ENCODE data around the gene SGCD.

DNA sequence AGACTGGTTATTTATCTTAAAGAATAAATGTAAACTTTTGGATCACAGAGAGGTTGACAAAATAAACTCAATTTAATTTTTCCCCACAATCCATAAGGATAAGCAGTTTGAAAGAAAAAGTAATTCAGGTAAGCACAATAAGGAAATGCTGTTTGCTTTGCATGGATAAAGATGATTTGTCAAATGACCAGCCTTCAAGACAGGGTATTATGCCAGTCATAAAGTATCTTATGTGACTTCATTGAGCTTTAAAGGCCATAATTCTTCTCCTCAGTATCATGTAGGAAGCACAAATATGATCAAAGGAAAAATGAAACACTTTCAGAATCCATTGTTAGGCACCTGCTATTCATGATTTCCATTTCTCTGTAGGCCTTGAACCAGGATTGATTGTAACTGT lies 342.5 kb downstream of the SGCD start:
- TF ChIP-seq ZFP3 (tag by site-specific recombination; IDR thresholded peaks at IDR 0.05; ENCODE audit: low read depth) (no peak), ZNF529 (tag by site-specific recombination; IDR thresholded peaks at IDR 0.05; ENCODE audit: insufficient replicate concordance) (no peak), HOXA7 (CRISPR knock-in tag; IDR thresholded peaks at IDR 0.05; ENCODE audit: borderline replicate concordance) (no peak), ZNF274 (IDR thresholded peaks at IDR 0.05; ENCODE audit: low read length) (no peak), ZNF274 (tag by site-specific recombination; IDR thresholded peaks at IDR 0.05; ENCODE audit: borderline replicate concordance) (no peak), ZNF10 (tag by site-specific recombination; IDR thresholded peaks at IDR 0.05) (no peak)

Measured in HEK293 (cell line).